Skeletal muscle tissue (tissue), 4 donors: ENCODE results near the gene ORC6. TPM values are rescaled to one million over a fixed set of nuclear protein-coding genes. Genes with fewer than 3 reads are reported as not detected.
A peak's percentile ranks its signal among the peaks of the same experiment; 100 is the strongest.

Experiments used
- H3K27ac ChIP-seq: one replicate; pipeline ENCODE4 v1.7.0; 2013; ENCODE audit warnings: mild to moderate bottlenecking, low read depth, low read length, inconsistent platforms
- H3K27me3 ChIP-seq, 3 donors: one replicate each; pipeline ENCODE4 v1.7.0; 2013; ENCODE audit warnings: low read length in 3 of 3; ENCODE audit not compliant: control insufficient read depth in 3 of 3, insufficient read depth in 3 of 3
- H3K36me3 ChIP-seq, 3 donors: one replicate each; pipeline ENCODE4 v1.7.0; 2013; ENCODE audit warnings: low read length in 3 of 3; ENCODE audit not compliant: control insufficient read depth in 3 of 3, insufficient read depth in 3 of 3
- H3K4me1 ChIP-seq, 3 donors: one replicate each; pipeline ENCODE4 v1.7.0; 2013; ENCODE audit warnings: low read length in 3 of 3, mild to moderate bottlenecking in 3 of 3; ENCODE audit not compliant: control insufficient read depth in 3 of 3, insufficient read depth in 3 of 3
- H3K4me3 ChIP-seq, 3 donors: one replicate each; pipeline ENCODE4 v1.7.0; 2013; ENCODE audit warnings: low read length in 3 of 3
- H3K9ac ChIP-seq, 3 donors: one replicate each; pipeline ENCODE4 v1.7.0; 2013; ENCODE audit warnings: low read length in 3 of 3, mild to moderate bottlenecking in 3 of 3, moderate library complexity in 2 of 3, low read depth in 1 of 3
- H3K9me3 ChIP-seq, 3 donors: one replicate each; pipeline ENCODE4 v1.7.0; 2013; ENCODE audit warnings: low read length in 3 of 3; ENCODE audit not compliant: control insufficient read depth in 3 of 3
- total RNA-seq: library from RNA; depleted of rRNA; stranded (reverse); fragments of >200 nt; gene quantifications from one replicate; pipeline ENCODE4 v1.2.3, GENCODE V29; 2014
- donor health status: Osteomylitis.

The ORC6 gene
- total RNA-seq, 1 donor from 2014 or later, result 3.1 TPM

DNA sequence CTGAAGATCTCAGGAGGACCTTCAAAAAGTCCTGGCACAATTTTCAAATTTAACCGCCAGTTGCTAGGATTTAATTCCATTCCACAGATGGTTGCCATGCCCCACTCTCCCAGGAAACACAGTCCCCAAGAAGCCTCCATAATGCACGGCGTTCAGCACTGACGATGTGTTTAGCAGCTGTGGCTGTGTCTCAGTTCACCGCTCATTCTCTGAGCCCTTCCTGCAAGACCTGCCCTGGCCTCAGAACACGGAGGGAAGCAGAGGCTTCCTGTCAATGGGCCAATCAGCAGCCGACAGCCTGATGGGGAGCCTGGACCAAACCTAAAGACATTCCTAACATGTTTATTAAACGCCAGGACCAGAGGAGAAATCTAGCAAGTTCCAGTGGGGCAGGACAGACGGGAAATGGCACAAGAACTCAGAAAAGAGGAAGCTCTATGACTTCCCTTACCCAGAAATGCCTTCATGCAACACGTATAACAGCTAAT is 53.8 kb downstream of the ORC6 start:
- no peaks in the 10 kb centered on the region for H3K27me3 ChIP-seq
- peaks cover 0 to 3% (median 2%) of the 10 kb centered on the region in 3 donors for H3K36me3 ChIP-seq
- peak overlapping the region; percentile 48 to 65 (median 56) for H3K4me3 ChIP-seq
- H3K4me1 ChIP-seq, result peaks cover 20 to 31% (median 30%) of the 10 kb centered on the region in 3 donors
- peak overlapping the region in 2 of 3 donors; percentile 39 to 76 for H3K9ac ChIP-seq
- H3K27ac ChIP-seq, result peak overlapping the region; percentile 68
- H3K9me3 ChIP-seq, result no peaks in the 10 kb centered on the region

DNA sequence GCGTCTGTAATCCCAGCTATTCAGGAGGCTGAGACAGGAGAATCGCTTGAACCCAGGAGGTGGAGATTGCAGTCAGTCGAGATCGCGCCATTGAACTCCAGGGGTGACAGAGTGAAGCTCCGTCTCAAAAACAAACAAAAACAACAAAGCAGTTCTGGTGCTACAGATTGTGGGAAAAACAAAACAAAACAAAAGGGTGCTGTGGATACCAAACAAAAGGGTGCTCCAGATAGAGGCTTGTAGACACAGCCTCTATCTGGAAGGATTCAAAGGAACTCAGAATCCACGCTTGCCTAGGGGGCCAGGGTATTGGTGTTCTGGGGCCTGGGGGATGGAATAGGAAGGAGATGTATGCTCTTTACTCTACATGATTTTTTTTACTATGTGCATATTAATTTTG is 56.2 kb downstream of the ORC6 start:
- peak overlapping the region in 1 of 3 donors; percentile 45 for H3K9ac ChIP-seq
- H3K36me3 ChIP-seq, result no peaks in the 10 kb centered on the region
- H3K4me3 ChIP-seq, result no peak overlapping the region
- H3K9me3 ChIP-seq, result no peaks in the 10 kb centered on the region
- H3K27me3 ChIP-seq, result no peaks in the 10 kb centered on the region
- H3K4me1 ChIP-seq, result peaks cover 24 to 49% (median 41%) of the 10 kb centered on the region in 3 donors
- no peak overlapping the region for H3K27ac ChIP-seq

DNA sequence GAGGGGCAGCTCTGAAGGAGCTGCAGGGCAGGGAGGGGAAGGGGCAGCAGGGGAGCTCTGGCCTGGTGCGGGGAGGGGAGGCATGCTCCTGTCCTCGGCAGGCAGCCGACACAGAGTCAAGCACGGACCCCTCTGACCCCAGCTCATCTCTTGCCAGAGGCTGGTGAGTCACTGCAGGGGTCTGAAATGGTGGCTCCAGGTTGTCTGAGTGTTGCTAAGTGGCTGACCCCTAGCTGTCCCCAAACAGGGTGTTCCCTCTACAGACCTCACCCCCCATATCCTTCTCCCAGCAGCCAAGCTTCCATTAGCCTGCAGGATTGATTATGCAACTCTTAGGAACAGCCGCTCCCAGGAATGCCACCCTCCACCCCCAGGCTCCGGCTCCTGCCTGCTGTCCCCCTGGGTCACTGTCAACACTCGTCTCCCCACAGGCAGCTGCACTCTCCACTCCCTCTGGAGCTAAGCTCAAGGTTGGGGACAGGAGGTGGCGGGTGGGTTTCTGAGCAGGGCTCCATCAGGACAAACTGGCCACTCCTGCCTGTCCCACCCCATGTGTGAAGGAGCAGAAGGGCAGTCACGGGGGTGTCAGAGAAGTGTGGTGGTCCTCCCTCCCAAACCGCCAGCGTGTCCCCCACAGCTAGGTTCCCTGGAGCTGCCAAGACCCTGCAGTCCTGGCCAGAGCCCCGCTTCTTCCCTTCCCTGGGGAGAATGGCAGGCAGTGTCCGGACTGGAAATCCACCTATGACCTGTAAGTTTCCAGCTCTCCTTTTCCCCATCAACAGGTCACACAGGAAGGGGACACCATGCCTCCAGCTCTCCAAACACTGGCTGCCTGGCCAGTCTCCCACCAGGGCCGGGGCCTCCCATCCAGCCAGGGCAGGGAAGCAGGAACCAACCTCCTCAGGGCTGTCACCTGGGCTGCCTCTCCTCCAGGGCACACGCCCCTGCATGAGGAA is 57.6 kb downstream of the ORC6 start:
- H3K4me1 ChIP-seq, result peaks cover 24 to 57% (median 43%) of the 10 kb centered on the region in 3 donors
- H3K4me3 ChIP-seq, result peak overlapping the region in 2 of 3 donors; percentile 37 to 52
- H3K27ac ChIP-seq, result peak overlapping the region; percentile 91
- no peaks in the 10 kb centered on the region for H3K27me3 ChIP-seq
- peak overlapping the region; percentile 61 to 76 (median 76) for H3K9ac ChIP-seq
- H3K36me3 ChIP-seq, result no peaks in the 10 kb centered on the region
- no peaks in the 10 kb centered on the region for H3K9me3 ChIP-seq

Other genes with a start within 250 kb of the ORC6 start
- 8.9 TPM for gene SHCBP1, start 68.3 kb upstream of the ORC6 start, total RNA-seq
- gene VPS35, start 481 bp upstream of the ORC6 start, total RNA-seq, result 107 TPM
- 13.6 TPM for gene MYLK3, start 58.7 kb downstream of the ORC6 start, total RNA-seq
- gene C16orf87, start 141.5 kb downstream of the ORC6 start, total RNA-seq, result 11.0 TPM
- gene GPT2, start 194.7 kb downstream of the ORC6 start, total RNA-seq, result 15.7 TPM